ENCODE data around the gene ABL1. TPM values are rescaled to one million over a fixed set of nuclear protein-coding genes. Genes with fewer than 3 reads are reported as not detected.
A peak's percentile ranks its signal among the peaks of the same experiment; 100 is the strongest.
"Not testable (repeated sequence)": the region's sequence is repeated elsewhere in the genome, so short reads cannot be mapped to it uniquely, and the experiment has no call there.

ABL1 gene
- total and polyA plus RNA-seq, 4 donors = 12.8 to 98.7 (median 65.1) TPM

- H3K27ac ChIP-seq (ENCODE audit: low read depth in 1 of 2, low read length in 2 of 2); H3K4me3 ChIP-seq (ENCODE audit: low read length in 2 of 2); H3K9me3 ChIP-seq (ENCODE audit: control insufficient read depth, low read length); intact Hi-C loops (cut with DNase I); H3K27me3 ChIP-seq (ENCODE audit: control insufficient read depth in 1 of 2, insufficient read depth in 2 of 2, low read length in 1 of 2); H3K36me3 ChIP-seq (ENCODE audit: control insufficient read depth in 1 of 2, insufficient read depth in 2 of 2, low read length in 1 of 2); DNase-seq; H3K4me1 ChIP-seq (ENCODE audit: control insufficient read depth in 1 of 2, insufficient read depth in 2 of 2, low read length in 2 of 2): not testable (repeated sequence)
- peak; percentile 70 for ATAC-seq (ENCODE audit: low FRiP score)
- 47 to 55% methylated on average over 3 of the region's 3 CpGs for WGBS, 2 donors
Observed at GRCh38 chr9:130794423-130794822, 40.6 kb upstream of the ABL1 start.

GRCh38 chr9:130794923-130795495 is 40.0 kb upstream of the ABL1 start:
- ATAC-seq (ENCODE audit: low FRiP score) (no peak), DNase-seq (no peak)
- Histone ChIP-seq H3K4me1 (ENCODE audit: control insufficient read depth in 1 of 2, insufficient read depth in 2 of 2, low read length in 2 of 2) (peaks cover 0 to 3% of the 10 kb centered on the region in 2 donors), H3K27ac (ENCODE audit: low read depth in 1 of 2, low read length in 2 of 2) (no peak overlapping the region), H3K4me3 (ENCODE audit: low read length in 2 of 2) (no peak overlapping the region), H3K9me3 (ENCODE audit: control insufficient read depth, low read length) (no peaks in the 10 kb centered on the region), H3K27me3 (ENCODE audit: control insufficient read depth in 1 of 2, insufficient read depth in 2 of 2, low read length in 1 of 2) (no peaks in the 10 kb centered on the region), H3K36me3 (ENCODE audit: control insufficient read depth in 1 of 2, insufficient read depth in 2 of 2, low read length in 1 of 2) (no peaks in the 10 kb centered on the region)
- intact Hi-C loops (cut with DNase I) = no loop called here
- 52 to 53% methylated on average over 6 of the region's 6 CpGs for WGBS, 2 donors

DNA sequence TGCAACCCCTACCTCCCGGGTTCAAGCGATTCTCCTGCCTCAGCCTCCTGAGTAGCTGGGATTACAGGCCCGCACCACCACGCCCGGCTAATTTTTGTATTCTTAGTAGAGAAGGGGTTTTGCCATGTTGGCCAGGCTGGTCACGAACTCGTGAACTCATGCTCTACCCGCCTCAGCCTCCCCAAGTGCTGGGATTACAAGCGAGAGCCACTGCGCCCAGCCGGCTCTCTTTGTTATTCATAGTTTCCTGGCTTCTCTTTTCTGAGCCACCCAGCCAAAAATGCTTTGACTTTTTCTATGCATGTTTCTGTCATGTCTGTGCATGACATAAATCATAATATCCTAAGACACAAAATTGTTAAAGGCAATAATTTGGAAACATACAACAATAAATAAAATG is 31.9 kb upstream of the ABL1 start:
- DNase-seq; intact Hi-C loops (cut with DNase I); H3K27me3 ChIP-seq (ENCODE audit: control insufficient read depth in 1 of 2, insufficient read depth in 2 of 2, low read length in 1 of 2); H3K9me3 ChIP-seq (ENCODE audit: control insufficient read depth, low read length); H3K4me3 ChIP-seq (ENCODE audit: low read length in 2 of 2); H3K36me3 ChIP-seq (ENCODE audit: control insufficient read depth in 1 of 2, insufficient read depth in 2 of 2, low read length in 1 of 2); H3K27ac ChIP-seq (ENCODE audit: low read depth in 1 of 2, low read length in 2 of 2); ATAC-seq (ENCODE audit: low FRiP score); H3K4me1 ChIP-seq (ENCODE audit: control insufficient read depth in 1 of 2, insufficient read depth in 2 of 2, low read length in 2 of 2): not testable (repeated sequence)
- WGBS, 2 donors = 55 to 66% methylated on average over 11 of the region's 11 CpGs

DNA sequence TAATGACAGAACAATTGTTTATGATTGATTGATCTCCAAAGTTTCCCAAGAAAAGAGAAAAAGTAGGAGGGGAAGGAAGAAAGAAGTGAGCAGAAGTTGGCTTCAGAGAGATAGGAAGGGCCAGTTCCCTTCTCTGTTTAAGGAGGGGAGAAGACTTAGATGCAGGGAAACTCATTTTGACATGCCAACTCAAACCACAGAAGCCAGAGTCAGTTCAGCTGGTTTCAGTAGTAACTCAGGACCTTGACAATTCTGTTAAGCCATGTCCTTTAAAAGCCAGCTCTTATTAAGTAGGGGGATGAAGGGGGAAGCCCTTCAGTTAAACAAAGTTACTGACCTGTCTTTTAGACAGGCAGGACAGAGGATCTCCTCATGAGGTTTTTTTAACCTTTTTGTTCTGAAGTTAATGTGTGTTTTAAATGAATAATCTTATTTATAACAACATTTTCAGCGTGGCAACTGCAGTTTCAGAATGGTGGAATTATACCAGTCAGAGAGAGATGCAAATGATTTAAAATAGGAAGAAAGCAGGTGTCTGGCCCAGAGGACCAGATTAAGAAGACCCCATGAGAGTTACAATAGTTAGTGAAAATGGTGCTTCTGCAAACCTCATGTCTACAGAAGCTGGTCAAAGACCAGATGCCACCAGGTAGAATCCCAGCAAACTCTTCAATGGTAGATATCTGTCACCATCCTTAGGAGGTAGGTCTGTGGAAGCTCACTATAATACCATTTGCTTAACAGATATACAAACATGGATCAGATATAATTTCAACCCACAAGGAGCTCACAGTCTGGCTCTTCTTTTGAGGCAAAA is 29.3 kb upstream of the ABL1 start:
- no peak for DNase-seq
- H3K27me3 ChIP-seq (ENCODE audit: control insufficient read depth in 1 of 2, insufficient read depth in 2 of 2, low read length in 1 of 2) = no peaks in the 10 kb centered on the region
- no peaks in the 10 kb centered on the region for H3K9me3 ChIP-seq (ENCODE audit: control insufficient read depth, low read length)
- ATAC-seq (ENCODE audit: low FRiP score) = no peak
- intact Hi-C loops (cut with DNase I) = no loop called here
- H3K27ac ChIP-seq (ENCODE audit: low read depth in 1 of 2, low read length in 2 of 2) = no peak overlapping the region
- 49 to 63% methylated on average over 1 of the region's 1 CpG for WGBS, 2 donors
- no peaks in the 10 kb centered on the region for H3K4me1 ChIP-seq (ENCODE audit: control insufficient read depth in 1 of 2, insufficient read depth in 2 of 2, low read length in 2 of 2)
- no peaks in the 10 kb centered on the region for H3K36me3 ChIP-seq (ENCODE audit: control insufficient read depth in 1 of 2, insufficient read depth in 2 of 2, low read length in 1 of 2)
- no peak overlapping the region for H3K4me3 ChIP-seq (ENCODE audit: low read length in 2 of 2)

- 84 to 92% methylated on average over 1 of the region's 1 CpG for WGBS, 2 donors
- no peaks in the 10 kb centered on the region for H3K27me3 ChIP-seq (ENCODE audit: control insufficient read depth in 1 of 2, insufficient read depth in 2 of 2, low read length in 1 of 2)
Observed at GRCh38 chr9:130806327-130806716, 28.7 kb upstream of the ABL1 start.

DNA sequence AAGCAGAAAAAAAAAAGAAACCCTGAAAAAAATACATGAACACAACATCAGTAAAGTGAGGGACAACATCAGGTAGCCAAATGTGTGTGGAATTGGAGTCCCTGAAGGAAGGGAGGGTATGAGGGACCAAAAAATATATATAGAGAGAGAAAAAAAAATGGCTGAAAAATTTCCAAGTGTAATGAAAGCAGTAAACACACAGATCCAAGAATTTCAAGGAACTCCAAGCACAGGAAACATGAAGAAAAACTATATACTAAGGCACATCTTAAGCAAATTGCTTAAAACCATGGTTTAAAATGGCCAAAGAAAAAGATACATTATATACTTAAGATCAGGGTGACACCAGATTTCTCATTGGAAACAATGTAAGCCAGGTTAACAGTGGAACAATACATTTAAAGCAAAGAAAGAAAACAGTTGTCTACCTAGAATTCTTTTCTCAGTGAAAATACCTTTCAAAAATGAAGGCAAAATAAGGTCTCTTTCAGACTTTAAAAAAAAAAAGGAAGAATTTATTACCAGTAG is 24.4 kb upstream of the ABL1 start:
- no peak for ATAC-seq (ENCODE audit: low FRiP score)
- intact Hi-C loops (cut with DNase I) = no loop called here

More at GRCh38 chr9:130806327-130806716, 28.7 kb upstream of the ABL1 start:
- intact Hi-C loops (cut with DNase I) = no loop called here
- DNase-seq (no peak), ATAC-seq (ENCODE audit: low FRiP score) (no peak)
- Histone ChIP-seq H3K4me3 (ENCODE audit: low read length in 2 of 2) (no peak overlapping the region), H3K4me1 (ENCODE audit: control insufficient read depth in 1 of 2, insufficient read depth in 2 of 2, low read length in 2 of 2) (no peaks in the 10 kb centered on the region), H3K36me3 (ENCODE audit: control insufficient read depth in 1 of 2, insufficient read depth in 2 of 2, low read length in 1 of 2) (no peaks in the 10 kb centered on the region), H3K27ac (ENCODE audit: low read depth in 1 of 2, low read length in 2 of 2) (no peak overlapping the region), H3K9me3 (ENCODE audit: control insufficient read depth, low read length) (no peaks in the 10 kb centered on the region)

GRCh38 chr9:130815242-130815808 is 19.7 kb upstream of the ABL1 start:
- H3K4me1 ChIP-seq (ENCODE audit: control insufficient read depth in 1 of 2, insufficient read depth in 2 of 2, low read length in 2 of 2) = no peaks in the 10 kb centered on the region
- 70 to 72% methylated on average over 9 of the region's 9 CpGs for WGBS, 2 donors
- H3K27ac ChIP-seq (ENCODE audit: low read depth in 1 of 2, low read length in 2 of 2) = no peak overlapping the region
- H3K4me3 ChIP-seq (ENCODE audit: low read length in 2 of 2) = no peak overlapping the region
- intact Hi-C loops (cut with DNase I) = no loop called here
- H3K9me3 ChIP-seq (ENCODE audit: control insufficient read depth, low read length) = no peaks in the 10 kb centered on the region
- H3K36me3 ChIP-seq (ENCODE audit: control insufficient read depth in 1 of 2, insufficient read depth in 2 of 2, low read length in 1 of 2) = no peaks in the 10 kb centered on the region
- no peaks in the 10 kb centered on the region for H3K27me3 ChIP-seq (ENCODE audit: control insufficient read depth in 1 of 2, insufficient read depth in 2 of 2, low read length in 1 of 2)
- DNase-seq = no peak
- no peak for ATAC-seq (ENCODE audit: low FRiP score)

More for the DNA sequence above, 24.4 kb upstream of the ABL1 start:
- no peaks in the 10 kb centered on the region for H3K9me3 ChIP-seq (ENCODE audit: control insufficient read depth, low read length)
- no peaks in the 10 kb centered on the region for H3K36me3 ChIP-seq (ENCODE audit: control insufficient read depth in 1 of 2, insufficient read depth in 2 of 2, low read length in 1 of 2)
- no peak overlapping the region for H3K27ac ChIP-seq (ENCODE audit: low read depth in 1 of 2, low read length in 2 of 2)
- DNase-seq = no peak
- H3K27me3 ChIP-seq (ENCODE audit: control insufficient read depth in 1 of 2, insufficient read depth in 2 of 2, low read length in 1 of 2) = no peaks in the 10 kb centered on the region
- no peak overlapping the region for H3K4me3 ChIP-seq (ENCODE audit: low read length in 2 of 2)
- H3K4me1 ChIP-seq (ENCODE audit: control insufficient read depth in 1 of 2, insufficient read depth in 2 of 2, low read length in 2 of 2) = no peaks in the 10 kb centered on the region

DNA sequence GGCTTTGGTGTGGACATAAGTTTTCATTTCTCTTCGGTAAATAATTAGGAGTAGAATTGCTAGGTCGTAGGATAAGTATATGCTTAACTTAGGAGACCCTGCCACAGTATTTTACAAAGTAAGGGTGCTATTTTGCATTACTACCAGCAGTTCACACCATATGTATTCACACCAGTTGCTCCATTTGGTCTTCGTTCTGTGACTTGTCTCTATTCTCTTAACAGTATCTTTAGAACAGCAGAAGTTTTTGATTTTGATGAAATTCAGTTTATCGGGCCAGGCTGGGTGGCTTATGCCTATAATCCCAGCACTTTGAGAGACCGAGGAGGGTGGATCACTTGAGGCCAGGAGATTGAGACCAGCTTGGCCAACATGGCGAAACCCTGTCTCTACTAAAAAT is 17.1 kb upstream of the ABL1 start:
- DNase-seq (no peak), ATAC-seq (ENCODE audit: low FRiP score) (no peak)
- H3K27ac ChIP-seq (ENCODE audit: low read depth in 1 of 2, low read length in 2 of 2) = no peak overlapping the region
- H3K36me3 ChIP-seq (ENCODE audit: control insufficient read depth in 1 of 2, insufficient read depth in 2 of 2, low read length in 1 of 2) = no peaks in the 10 kb centered on the region
- H3K9me3 ChIP-seq (ENCODE audit: control insufficient read depth, low read length) = no peaks in the 10 kb centered on the region
- 97 to 98% methylated on average over 6 of the region's 6 CpGs for WGBS, 2 donors
- H3K4me1 ChIP-seq (ENCODE audit: control insufficient read depth in 1 of 2, insufficient read depth in 2 of 2, low read length in 2 of 2) = no peaks in the 10 kb centered on the region
- H3K27me3 ChIP-seq (ENCODE audit: control insufficient read depth in 1 of 2, insufficient read depth in 2 of 2, low read length in 1 of 2) = no peaks in the 10 kb centered on the region
- no peak overlapping the region for H3K4me3 ChIP-seq (ENCODE audit: low read length in 2 of 2)
- intact Hi-C loops (cut with DNase I) = no loop called here

All from aorta (tissue), 5 donors.